K562 (cell line): ENCODE results near the gene CDH19. TPM values are rescaled to one million over a fixed set of nuclear protein-coding genes. Genes with fewer than 3 reads are reported as not detected.

Experiments used
- ATAC-seq: fragments of 200-7000 bp; cut with Tn5 transposase; 3 replicates; pipeline ENCODE4 v1.9.1; 2020; ENCODE audit warnings: moderate library complexity
- BruUV-seq: library from RNA; stranded (reverse); fragments of 400-500 nt; replicated peaks from 2 replicates; lab custom pipeline; 2021; lab: Mats Ljungman, UMichigan
- CTCF ChIA-PET: fragments of 300-600 bp; formaldehyde crosslinking; extraction: SDS; loops from one replicate; lab custom pipeline; 2021; ENCODE audit warnings: low intra/inter-chr PET ratio; lab: Yijun Ruan, JAX
- POLR2A ChIA-PET: fragments of 300-600, 350-650 bp; sonication (Branson Sonifier 250); formaldehyde crosslinking; extraction: SDS; loops from one replicate; lab custom pipeline; 2021; ENCODE audit warnings: antibody characterized with exemption, inconsistent platforms; lab: Yijun Ruan, JAX
- DNase-seq, 4 experiments: peaks; one replicate each; pipeline versions ENCODE4 v3.0.0 to v3.0.0-alpha.2; 2011 to 2018; ENCODE audit warnings: low spot score in 3 of 4, mixed read lengths in 3 of 4; ENCODE audit errors: extremely low read depth in 1 of 4
- FAIRE-seq: peaks from 2 replicates; lab custom pipeline; 2011; peaks lifted over from hg19 to GRCh38; lab: Jason Lieb, UNC
- H2AFZ ChIP-seq: 2 replicates; pipeline ENCODE4 v1.6.0; 2011; ENCODE audit warnings: low read depth, low read length, control low read depth, inconsistent platforms
- H3K27ac ChIP-seq: fragments of 200-600 bp; 3 replicates; pipeline ENCODE4 v1.8.0; 2011; ENCODE audit warnings: low read depth, mild to moderate bottlenecking, control low read depth, inconsistent platforms, low read length, moderate library complexity, mixed read lengths; ENCODE audit errors: extremely low read depth
- H3K27me3 ChIP-seq, 2 experiments: fragments of 300-600 bp in 1 of 2; 2 replicates in 1 of 2; 3 replicates in 1 of 2; pipeline versions ENCODE4 v1.6.0 to v1.8.0; 2011; ENCODE audit warnings: inconsistent platforms in 2 of 2, low read length in 2 of 2, mild to moderate bottlenecking in 1 of 2, mixed read lengths in 1 of 2, moderate library complexity in 1 of 2; ENCODE audit not compliant: control insufficient read depth in 2 of 2, insufficient read depth in 2 of 2
- H3K36me3 ChIP-seq: fragments of 300-600 bp; 3 replicates; pipeline ENCODE4 v1.8.0; 2011; ENCODE audit warnings: mild to moderate bottlenecking, low read length, inconsistent platforms; ENCODE audit not compliant: control insufficient read depth, insufficient read depth
- H3K4me1 ChIP-seq, 2 experiments: fragments of 200-600 bp in 1 of 2; replicated peaks in 1 of 2; 2 replicates in 1 of 2; 3 replicates in 1 of 2; pipeline versions ENCODE4 v1.5.1 to v1.8.0; 2011; ENCODE audit warnings: inconsistent platforms in 2 of 2, low read length in 2 of 2, mild to moderate bottlenecking in 1 of 2, mixed read lengths in 1 of 2, moderate library complexity in 1 of 2; ENCODE audit not compliant: control insufficient read depth in 2 of 2, insufficient read depth in 2 of 2
- H3K4me2 ChIP-seq: 2 replicates; pipeline ENCODE4 v1.6.1; 2011; ENCODE audit warnings: low read length, control low read depth, inconsistent platforms, mixed read lengths; ENCODE audit not compliant: insufficient read depth
- H3K4me3 ChIP-seq: fragments of 200-600 bp; sonication (generic), shearing (Covaris generic); 2 replicates; pipeline ENCODE4 v1.5.1; 2016; ENCODE audit warnings: control low read depth, inconsistent platforms
- H3K79me2 ChIP-seq: fragments of 200-600 bp; 3 replicates; pipeline ENCODE4 v1.8.0; 2011; ENCODE audit warnings: low read length, inconsistent platforms; ENCODE audit not compliant: control insufficient read depth, insufficient read depth
- H3K9ac ChIP-seq, 2 experiments: 2 replicates each; pipeline versions ENCODE4 v1.6.0 to v1.6.1; 2011; ENCODE audit warnings: low read depth in 2 of 2, low read length in 2 of 2, control low read depth in 1 of 2, inconsistent platforms in 1 of 2, mild to moderate bottlenecking in 1 of 2, mixed read lengths in 1 of 2; ENCODE audit not compliant: insufficient read depth in 1 of 2
- H3K9me1 ChIP-seq: one replicate; pipeline ENCODE4 v1.6.0; 2011; ENCODE audit warnings: inconsistent platforms, mild to moderate bottlenecking, low read length, moderate library complexity; ENCODE audit not compliant: control insufficient read depth, insufficient read depth
- H3K9me3 ChIP-seq: replicated peaks from 2 replicates; pipeline ENCODE4 v1.5.1; 2011; ENCODE audit warnings: low read depth, low read length, inconsistent platforms; ENCODE audit not compliant: control insufficient read depth, insufficient read depth
- H4K20me1 ChIP-seq: replicated peaks from 2 replicates; pipeline ENCODE4 v1.6.1; 2011; ENCODE audit warnings: low read length, inconsistent platforms, mixed read lengths; ENCODE audit not compliant: control insufficient read depth, insufficient read depth
- CCNT2 ChIP-seq: IDR thresholded peaks from 2 replicates; pipeline ENCODE4 v1.6.1; 2011; ENCODE audit warnings: borderline replicate concordance, low read depth, mild to moderate bottlenecking, moderate library complexity, mixed read lengths, low read length; ENCODE audit not compliant: insufficient read length; ENCODE audit errors: extremely low read depth
- DACH1 ChIP-seq: fragments of 450-650 bp; IDR thresholded peaks from 2 replicates; pipeline ENCODE4 v1.6.1; 2018; ENCODE audit not compliant: partially characterized antibody
- FOXJ3 ChIP-seq: sonication (generic); formaldehyde crosslinking; IDR thresholded peaks from 2 replicates; pipeline ENCODE4 v1.4.0; 2020; ENCODE audit warnings: mild to moderate bottlenecking, missing genetic modification reagents
- HDGF ChIP-seq: fragments of 450-650 bp; IDR thresholded peaks from 2 replicates; pipeline ENCODE4 v1.6.1; 2016
- PTBP1 ChIP-seq: fragments of 200-400 bp; formaldehyde crosslinking; IDR thresholded peaks from 2 replicates; pipeline ENCODE4 v1.6.1; 2017; ENCODE audit warnings: low read depth, low read length
- PYGO2 ChIP-seq: fragments of 450-650 bp; IDR thresholded peaks from 2 replicates; pipeline ENCODE4 v1.6.1; 2016; ENCODE audit warnings: mild to moderate bottlenecking, missing genetic modification characterization, moderate library complexity, missing compliant biosample characterization
- RBM39 ChIP-seq: fragments of 200-400 bp; formaldehyde crosslinking; optimal IDR thresholded peaks from 2 replicates; pipeline ENCODE3; 2018; ENCODE audit warnings: low read depth, low read length
- TRIM24 ChIP-seq, 2 experiments: fragments of 450-650 bp; IDR thresholded peaks; 2 replicates each; pipeline ENCODE4 v1.6.1; 2016
- ZFP30 ChIP-seq: fragments of 250-450 bp; sonication (Bioruptor Pico); IDR thresholded peaks from 2 replicates; pipeline ENCODE4 v1.8.0; 2022; ENCODE audit warnings: moderate library complexity, mild to moderate bottlenecking, inconsistent platforms, borderline replicate concordance
- ZNF143 ChIP-seq: sonication (generic); formaldehyde crosslinking; IDR thresholded peaks from 2 replicates; pipeline ENCODE4 v1.9.0; 2022; ENCODE audit warnings: mild to moderate bottlenecking, missing genetic modification reagents
- ZNF263 ChIP-seq: sonication (generic); formaldehyde crosslinking; IDR thresholded peaks from 2 replicates; pipeline ENCODE4 v1.8.0; 2022; ENCODE audit warnings: mild to moderate bottlenecking, missing genetic modification reagents, borderline replicate concordance
- ZZZ3 ChIP-seq: fragments of 450-650 bp; IDR thresholded peaks from 2 replicates; pipeline ENCODE4 v1.6.1; 2016; ENCODE audit warnings: antibody characterized with exemption, mild to moderate bottlenecking, moderate library complexity
- WGBS: fragments of 100-300 bp; shearing (Covaris generic); methylation state at CpG from one replicate; pipeline ENCODE4 v1.1.6; 2016; ENCODE audit warnings: low coverage, mixed read lengths; ENCODE audit not compliant: insufficient coverage; ENCODE audit errors: missing lambda C conversion rate; 5-methylcytosine and 5-hydroxymethylcytosine counted together
- in situ Hi-C: fragments of 300-500 bp; cut with MboI; formaldehyde crosslinking; loops from 4 replicates; pipeline ENCODE4 v1.15.0; 2018; ENCODE audit warnings: inconsistent platforms, mixed read lengths
- intact Hi-C: fragments of 100-400 bp; cut with micrococcal nuclease; formaldehyde crosslinking; loops from 2 replicates; pipeline ENCODE4 v1.14.2; 2022
- polyA plus RNA-seq, 8 experiments: library from polyadenylated mRNA; depleted of rRNA in 4 of 8; stranded (reverse) in 5 of 8; unstranded in 3 of 8; fragments of >200 nt; fragmentation: Nextera tagmentation in 2 of 8; fragmentation: Illumina TruSeq in 1 of 8; extraction: Ambion mirVana in 2 of 8; extraction: Trizol in 1 of 8; gene quantifications; 2 replicates each; pipeline versions ENCODE4 v1.2.1 to v1.2.3, GENCODE V29; 2011 to 2014; ENCODE audit warnings: inconsistent platforms in 1 of 8, missing spikeins in 1 of 8
- total RNA-seq, 7 experiments: library from RNA; depleted of rRNA in 6 of 7; stranded (reverse); fragments of >200 nt in 6 of 7; fragmentation: Illumina TruSeq in 2 of 7; extraction: Trizol in 2 of 7; gene quantifications; 2 replicates each; pipeline versions ENCODE4 v1.2.1 to v1.2.3, GENCODE V29; 2011 to 2021; ENCODE audit warnings: low replicate concordance in 1 of 7
- TF ChIP-seq, protein P1 (sequence below): IDR thresholded peaks from 2 replicates; pipeline ENCODE4 v1.6.1; 2016; ENCODE audit warnings: missing genetic modification characterization, missing compliant biosample characterization
- TF ChIP-seq, protein P2 (sequence below): sonication (generic); formaldehyde crosslinking; IDR thresholded peaks from 2 replicates; pipeline ENCODE4 v1.5.0; 2020; ENCODE audit warnings: missing genetic modification reagents

Gene CDH19
- total and polyA plus RNA-seq, 9 of the 15 experiments (the other 6 are each of a cell fraction or from before 2014, with no cell fraction given) = not detected

DNA sequence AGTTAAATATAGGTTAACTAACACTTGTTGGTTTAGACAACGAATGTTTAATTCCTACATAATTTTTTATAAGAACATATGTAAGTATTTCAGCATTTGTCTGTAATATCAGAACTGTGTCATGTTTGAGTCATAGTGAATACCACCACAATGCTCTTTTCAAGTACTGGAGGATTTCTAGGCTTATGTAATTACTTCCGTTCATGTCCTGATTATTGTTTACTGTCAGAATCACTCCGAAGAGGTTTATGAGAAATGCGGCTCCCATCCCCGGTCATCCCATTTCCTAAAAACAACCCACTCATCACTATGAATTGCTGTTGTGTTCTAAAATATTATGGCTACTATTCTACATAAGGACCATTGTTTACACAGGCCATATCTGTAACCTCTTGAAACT lies 45.1 kb downstream of the CDH19 start:
- no peak overlapping the region for H3K4me2 ChIP-seq
- BruUV-seq = no TSS peak
- H3K9me1 ChIP-seq = no peaks in the 10 kb centered on the region
- H3K9me3 ChIP-seq = no peaks in the 10 kb centered on the region; the same call in 1 of the 2 replicates
- ChIA-PET POLR2A (no interaction called here), CTCF (no interaction called here)
- H3K36me3 ChIP-seq = no peaks in the 10 kb centered on the region
- no peaks in the 10 kb centered on the region for H3K27me3 ChIP-seq
- no peak for FAIRE-seq
- no peak overlapping the region for H3K27ac ChIP-seq
- intact Hi-C loops (no loop called here), in situ Hi-C loops (no loop called here)
- ATAC-seq = no peak
- DNase-seq = no peak
- no peak overlapping the region for H2AFZ ChIP-seq
- WGBS = 2% methylated on average over 5 of the region's 5 CpGs
- H3K4me3 ChIP-seq = no peak overlapping the region
- no peaks in the 10 kb centered on the region for H3K79me2 ChIP-seq
- no peaks in the 10 kb centered on the region for H4K20me1 ChIP-seq
- no peak overlapping the region for H3K9ac ChIP-seq
- no peaks in the 10 kb centered on the region for H3K4me1 ChIP-seq
- TF ChIP-seq, protein P1, sequence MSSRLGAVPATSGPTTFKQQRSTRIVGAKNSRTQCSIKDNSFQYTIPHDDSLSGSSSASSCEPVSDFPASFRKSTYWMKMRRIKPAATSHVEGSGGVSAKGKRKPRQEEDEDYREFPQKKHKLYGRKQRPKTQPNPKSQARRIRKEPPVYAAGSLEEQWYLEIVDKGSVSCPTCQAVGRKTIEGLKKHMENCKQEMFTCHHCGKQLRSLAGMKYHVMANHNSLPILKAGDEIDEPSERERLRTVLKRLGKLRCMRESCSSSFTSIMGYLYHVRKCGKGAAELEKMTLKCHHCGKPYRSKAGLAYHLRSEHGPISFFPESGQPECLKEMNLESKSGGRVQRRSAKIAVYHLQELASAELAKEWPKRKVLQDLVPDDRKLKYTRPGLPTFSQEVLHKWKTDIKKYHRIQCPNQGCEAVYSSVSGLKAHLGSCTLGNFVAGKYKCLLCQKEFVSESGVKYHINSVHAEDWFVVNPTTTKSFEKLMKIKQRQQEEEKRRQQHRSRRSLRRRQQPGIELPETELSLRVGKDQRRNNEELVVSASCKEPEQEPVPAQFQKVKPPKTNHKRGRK (tag) = no peak
- TF ChIP-seq ZNF263 (CRISPR knock-in tag) = no peak
- TF ChIP-seq RBM39 = no peak
- no peak for TF ChIP-seq ZZZ3
- no peak for TF ChIP-seq ZNF143 (CRISPR knock-in tag)
- no peak for TF ChIP-seq PTBP1
- TF ChIP-seq CCNT2 = no peak
- TF ChIP-seq DACH1 = no peak
- TF ChIP-seq, protein P2, sequence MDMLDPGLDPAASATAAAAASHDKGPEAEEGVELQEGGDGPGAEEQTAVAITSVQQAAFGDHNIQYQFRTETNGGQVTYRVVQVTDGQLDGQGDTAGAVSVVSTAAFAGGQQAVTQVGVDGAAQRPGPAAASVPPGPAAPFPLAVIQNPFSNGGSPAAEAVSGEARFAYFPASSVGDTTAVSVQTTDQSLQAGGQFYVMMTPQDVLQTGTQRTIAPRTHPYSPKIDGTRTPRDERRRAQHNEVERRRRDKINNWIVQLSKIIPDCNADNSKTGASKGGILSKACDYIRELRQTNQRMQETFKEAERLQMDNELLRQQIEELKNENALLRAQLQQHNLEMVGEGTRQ (CRISPR knock-in tag) = no peak
- TF ChIP-seq TRIM24 (IDR thresholded peaks at IDR 0.05) = no peak
- TF ChIP-seq ZFP30 (CRISPR knock-in tag) = no peak
- TF ChIP-seq PYGO2 (tag) = no peak
- no peak for TF ChIP-seq FOXJ3
- TF ChIP-seq HDGF = no peak
